IPS-18a (cell line): ENCODE measurements around the gene TRO.

Source experiments
- H3K27ac ChIP-seq: one replicate; pipeline ENCODE4 v1.5.1; 2013; ENCODE audit warnings: low read length
- H3K27me3 ChIP-seq: one replicate; pipeline ENCODE4 v1.6.1; 2013; ENCODE audit warnings: mild to moderate bottlenecking, low read length; ENCODE audit not compliant: control insufficient read depth, insufficient read depth
- H3K36me3 ChIP-seq: one replicate; pipeline ENCODE4 v1.6.1; 2013; ENCODE audit warnings: low read depth, low read length; ENCODE audit not compliant: control insufficient read depth
- H3K4me1 ChIP-seq: one replicate; pipeline ENCODE4 v1.6.1; 2013; ENCODE audit warnings: low read depth, low read length; ENCODE audit not compliant: control insufficient read depth
- H3K4me3 ChIP-seq: one replicate; pipeline ENCODE4 v1.5.1; 2013; ENCODE audit warnings: low read length
- H3K9ac ChIP-seq: one replicate; pipeline ENCODE4 v1.6.1; 2013; ENCODE audit warnings: mild to moderate bottlenecking, low read length, moderate library complexity
- H3K9me3 ChIP-seq: one replicate; pipeline ENCODE4 v1.6.1; 2013; ENCODE audit warnings: low read depth, low read length; ENCODE audit not compliant: control insufficient read depth

TRO gene

DNA sequence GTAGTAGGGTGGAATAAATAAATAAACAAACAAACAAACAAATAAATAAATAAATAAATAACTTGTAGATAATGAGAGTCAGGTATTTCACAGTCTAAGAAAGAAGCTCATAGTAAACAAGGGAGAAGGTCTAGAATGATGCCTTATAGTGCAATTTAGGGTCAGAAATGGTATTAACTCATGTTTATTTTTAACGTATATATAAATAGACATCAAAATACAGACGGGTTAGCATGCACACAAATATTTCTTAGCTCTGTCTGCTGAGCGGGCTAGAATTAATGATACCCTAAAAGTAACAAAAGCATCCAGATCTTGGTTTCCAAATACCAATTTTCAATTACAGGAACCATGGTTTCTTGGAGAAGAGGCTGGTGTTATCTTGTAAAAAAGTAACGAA is 56.8 kb downstream of the TRO start:
- Histone ChIP-seq H3K27me3 (no peaks in the 10 kb centered on the region), H3K4me3 (no peak overlapping the region), H3K9ac (no peak overlapping the region), H3K27ac (no peak overlapping the region), H3K4me1 (no peaks in the 10 kb centered on the region), H3K9me3 (peaks cover 28% of the 10 kb centered on the region), H3K36me3 (no peaks in the 10 kb centered on the region)

DNA sequence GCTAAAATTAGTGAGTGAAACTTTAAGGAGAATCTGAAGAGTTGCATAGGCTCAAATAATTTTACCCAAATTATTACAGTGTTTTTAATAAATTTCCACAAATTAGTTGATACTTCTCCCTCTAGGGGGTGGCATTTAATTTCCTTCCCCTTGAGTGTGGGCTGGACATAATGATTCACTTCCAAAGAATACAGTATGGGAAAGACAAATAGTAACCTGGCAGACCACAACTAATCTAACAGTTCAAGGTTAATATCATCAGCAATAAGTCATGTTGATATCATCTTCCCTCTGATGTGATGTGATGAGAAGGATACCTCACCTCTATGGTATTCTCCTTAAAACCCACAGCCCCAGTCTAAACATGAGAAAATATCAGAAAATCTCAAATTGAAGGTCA is 57.8 kb downstream of the TRO start:
- Histone ChIP-seq H3K27ac (no peak overlapping the region), H3K4me1 (no peaks in the 10 kb centered on the region), H3K9ac (no peak overlapping the region), H3K36me3 (no peaks in the 10 kb centered on the region), H3K9me3 (peaks cover 35% of the 10 kb centered on the region), H3K27me3 (no peaks in the 10 kb centered on the region), H3K4me3 (no peak overlapping the region)

DNA sequence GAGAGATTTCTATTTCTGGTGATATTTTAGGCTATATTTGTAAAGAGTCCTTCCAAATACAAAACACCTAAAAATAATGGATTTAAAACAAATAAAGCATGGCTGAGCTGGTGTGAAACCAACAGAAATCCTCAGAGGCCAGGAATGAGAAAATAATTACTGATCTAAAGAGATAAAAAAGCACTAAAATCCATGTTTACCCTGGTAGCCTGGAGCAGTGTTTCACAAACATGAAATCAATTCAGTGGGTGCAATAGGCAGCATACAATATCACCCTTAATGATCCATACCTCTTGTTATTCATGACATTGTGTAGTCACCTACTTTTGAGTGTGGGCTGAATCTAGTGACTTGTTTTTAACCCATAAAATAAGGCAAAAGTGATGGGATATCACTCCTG is 58.8 kb downstream of the TRO start:
- Histone ChIP-seq H3K4me3 (no peak overlapping the region), H3K27ac (no peak overlapping the region), H3K9ac (no peak overlapping the region), H3K27me3 (no peaks in the 10 kb centered on the region), H3K9me3 (peaks cover 33% of the 10 kb centered on the region), H3K36me3 (no peaks in the 10 kb centered on the region), H3K4me1 (no peaks in the 10 kb centered on the region)

DNA sequence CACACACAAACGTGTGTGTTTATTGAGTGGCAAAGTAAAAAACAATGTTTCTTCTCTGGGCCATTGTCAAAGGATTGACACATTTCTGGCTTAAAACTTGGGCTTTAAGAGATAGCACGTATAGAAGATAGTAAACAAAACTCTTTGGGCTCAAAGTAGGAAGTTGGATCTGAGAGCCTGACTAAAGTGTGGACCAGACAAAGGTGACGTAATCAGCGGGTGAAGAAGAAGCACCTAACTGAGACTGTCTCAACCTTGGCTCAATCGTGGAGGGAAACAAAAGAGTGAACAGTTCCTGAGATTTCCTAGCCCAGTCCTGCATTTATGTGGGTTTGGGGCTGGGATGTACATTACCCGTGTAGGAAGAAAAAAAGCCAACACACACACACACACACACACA is 59.7 kb downstream of the TRO start:
- H3K4me3 ChIP-seq = no peak overlapping the region
- no peaks in the 10 kb centered on the region for H3K4me1 ChIP-seq
- H3K36me3 ChIP-seq = no peaks in the 10 kb centered on the region
- H3K27me3 ChIP-seq = no peaks in the 10 kb centered on the region
- H3K9ac ChIP-seq = no peak overlapping the region
- no peak overlapping the region for H3K27ac ChIP-seq
- H3K9me3 ChIP-seq = peaks cover 33% of the 10 kb centered on the region
